Fibroblast of villous mesenchyme (primary cell): Measurements from ENCODE around the gene SNX2. TPM values are rescaled to one million over a fixed set of nuclear protein-coding genes. Genes with fewer than 3 reads are reported as not detected.

Source experiments
- DNase-seq: peaks from one replicate; pipeline ENCODE4 v3.0.0-alpha.2; 2010; ENCODE audit warnings: low read depth
- H3K4me3 ChIP-seq: 2 replicates; pipeline ENCODE4 v1.5.1; 2011; ENCODE audit warnings: low read depth, mild to moderate bottlenecking, low read length
- CTCF ChIP-seq: IDR thresholded peaks from 2 replicates; pipeline ENCODE4 v1.5.1; 2012; ENCODE audit warnings: low read depth, mild to moderate bottlenecking, low read length; ENCODE audit not compliant: insufficient read depth
- total RNA-seq: library from RNA; depleted of rRNA; stranded (reverse); fragments of >200 nt; gene quantifications from 2 replicates; pipeline ENCODE4 v1.2.3, GENCODE V29; 2012

Gene SNX2
- total RNA-seq, 1 donor, result 66.9 TPM

DNA sequence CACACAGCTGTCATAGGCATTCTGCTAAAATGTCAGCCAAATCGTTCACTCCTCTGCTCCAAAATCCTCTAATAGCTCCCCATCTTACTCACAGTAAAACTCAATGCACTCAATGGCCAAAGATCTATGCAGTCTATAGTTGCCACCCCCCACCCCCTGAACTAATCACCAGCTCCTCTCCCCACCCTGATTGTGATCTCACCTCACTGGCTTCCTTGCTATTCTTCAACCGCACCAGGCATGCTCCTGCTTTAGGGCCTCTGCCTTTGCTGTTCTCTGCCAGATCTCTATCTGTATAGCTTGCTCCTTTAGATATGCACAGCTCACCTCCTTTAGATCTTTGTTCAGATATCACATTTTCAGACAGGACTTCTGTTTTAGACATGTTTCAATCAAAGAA, 33.2 kb upstream of the SNX2 start:
- no peak for DNase-seq
- no peak overlapping the region for H3K4me3 ChIP-seq
- TF ChIP-seq CTCF, result no peak

GRCh38 chr5:122743261-122743660, 31.6 kb upstream of the SNX2 start:
- TF ChIP-seq CTCF, result no peak
- no peak overlapping the region for H3K4me3 ChIP-seq
- DNase-seq, result no peak

DNA sequence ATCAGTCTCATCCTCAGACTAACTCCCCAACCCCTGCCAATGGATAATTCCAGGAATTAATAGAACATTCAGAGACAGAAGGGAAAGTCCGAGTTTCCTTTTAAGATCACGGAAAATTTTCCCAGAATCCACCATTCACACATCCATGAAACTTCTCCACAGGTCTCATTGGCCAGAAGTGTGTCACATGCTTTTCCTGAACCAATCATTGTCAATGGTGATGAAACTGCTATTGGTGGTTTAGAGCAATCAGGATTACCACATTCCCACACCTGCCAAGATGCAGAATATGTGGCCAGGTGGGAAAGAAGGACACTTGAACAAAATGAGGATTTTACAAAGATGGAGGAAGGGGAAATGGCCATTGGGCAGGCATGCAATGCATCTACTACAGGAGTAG, 29.3 kb upstream of the SNX2 start:
- no peak for DNase-seq
- no peak overlapping the region for H3K4me3 ChIP-seq
- TF ChIP-seq CTCF, result no peak

- TF ChIP-seq CTCF, result no peak
- no peak overlapping the region for H3K4me3 ChIP-seq
- DNase-seq, result no peak
Observed at GRCh38 chr5:122749886-122750285, 25.0 kb upstream of the SNX2 start.

- no peak for DNase-seq
- H3K4me3 ChIP-seq, result no peak overlapping the region
- TF ChIP-seq CTCF, result no peak
Observed at GRCh38 chr5:122751293-122751782, 23.5 kb upstream of the SNX2 start.

DNA sequence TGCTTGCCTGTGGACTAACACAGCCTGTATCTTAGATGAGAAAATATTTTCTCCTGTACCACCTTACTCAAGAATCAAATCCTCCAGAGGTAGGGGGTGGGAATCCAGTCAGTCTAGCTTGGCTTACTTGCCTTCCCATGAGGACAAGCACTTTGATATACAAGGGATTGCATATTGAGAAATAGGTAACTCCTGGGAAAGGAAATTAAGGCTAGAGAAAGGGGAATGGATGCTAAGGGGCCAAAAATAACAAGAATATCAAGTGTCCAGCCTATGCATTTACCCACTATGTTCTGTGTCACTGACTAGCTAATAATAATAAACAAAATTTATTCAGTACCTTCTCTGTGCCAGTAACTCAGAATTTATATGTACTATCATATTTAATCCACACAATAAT, 21.4 kb upstream of the SNX2 start:
- DNase-seq, result no peak
- no peak overlapping the region for H3K4me3 ChIP-seq
- TF ChIP-seq CTCF, result no peak

DNA sequence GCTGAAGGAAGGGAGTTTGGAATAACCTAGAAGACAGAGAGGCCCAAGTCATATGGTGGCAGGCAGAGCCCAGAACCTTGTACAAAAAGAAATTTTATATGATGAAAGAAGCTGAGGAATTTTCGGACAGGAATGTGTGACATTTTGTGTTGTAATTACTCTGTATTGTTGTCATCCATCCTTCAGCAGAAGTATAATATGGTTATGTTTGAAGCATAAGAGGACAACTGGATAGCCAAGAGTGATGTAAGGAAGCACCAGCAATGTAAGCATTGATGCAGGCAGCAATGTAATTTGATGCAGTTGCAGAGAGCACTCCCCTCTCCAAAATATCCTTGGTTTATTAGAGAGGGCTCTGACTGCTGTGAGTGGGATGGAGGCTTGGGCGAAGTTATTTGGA, 19.1 kb upstream of the SNX2 start:
- DNase-seq, result no peak
- TF ChIP-seq CTCF, result no peak
- H3K4me3 ChIP-seq, result no peak overlapping the region
